HepG2 (cell line): ENCODE results near the gene ZNF71. TPM values are rescaled to one million over a fixed set of nuclear protein-coding genes. Genes with fewer than 3 reads are reported as not detected.

Source experiments
- ARID2 ChIP-seq: sonication (generic); formaldehyde crosslinking; IDR thresholded peaks from 2 replicates; pipeline ENCODE4 v1.8.1; 2022; ENCODE audit warnings: mild to moderate bottlenecking, missing genetic modification reagents, borderline replicate concordance
- ARNTL ChIP-seq: sonication (generic); formaldehyde crosslinking; IDR thresholded peaks from 2 replicates; pipeline ENCODE4 v1.4.0; 2020; ENCODE audit warnings: mild to moderate bottlenecking, missing genetic modification reagents
- BRCA1 ChIP-seq: sonication (generic); formaldehyde crosslinking; IDR thresholded peaks from 2 replicates; pipeline ENCODE4 v1.4.0; 2020; ENCODE audit warnings: missing genetic modification reagents
- CEBPG ChIP-seq: IDR thresholded peaks from 2 replicates; pipeline ENCODE4 v1.6.1; 2016
- GABPA ChIP-seq, 2 experiments: IDR thresholded peaks; 2 replicates each; pipeline ENCODE4 v1.6.1; 2011 to 2016; ENCODE audit warnings: low read depth in 2 of 2, low read length in 1 of 2, missing biosample characterization in 1 of 2, missing genetic modification characterization in 1 of 2
- GMEB2 ChIP-seq: IDR thresholded peaks from 2 replicates; pipeline ENCODE4 v1.6.1; 2016; ENCODE audit warnings: missing biosample characterization, missing genetic modification reagents, low read depth
- HINFP ChIP-seq: sonication (generic); formaldehyde crosslinking; IDR thresholded peaks from 2 replicates; pipeline ENCODE4 v1.4.0; 2020; ENCODE audit warnings: low read depth, mild to moderate bottlenecking, missing genetic modification reagents
- HNRNPUL1 ChIP-seq: fragments of 200-400 bp; formaldehyde crosslinking; IDR thresholded peaks from 2 replicates; pipeline ENCODE4 v1.6.1; 2017; ENCODE audit warnings: low read depth, mild to moderate bottlenecking, low read length, moderate library complexity
- KDM4B ChIP-seq: sonication (generic); formaldehyde crosslinking; IDR thresholded peaks from 2 replicates; pipeline ENCODE4 v1.4.0; 2020; ENCODE audit warnings: missing genetic modification reagents
- KDM5A ChIP-seq: fragments of 200-600 bp; sonication (generic); IDR thresholded peaks from 2 replicates; pipeline ENCODE4 v1.7.0; 2018; ENCODE audit warnings: antibody characterized with exemption, mild to moderate bottlenecking, low read length, borderline replicate concordance
- LRRFIP1 ChIP-seq: sonication (generic); formaldehyde crosslinking; conservative IDR thresholded peaks from 2 replicates; pipeline ENCODE4 v1.4.0; 2020; ENCODE audit warnings: missing genetic modification reagents
- MEIS1 ChIP-seq: sonication (generic); formaldehyde crosslinking; IDR thresholded peaks from 2 replicates; pipeline ENCODE4 v1.9.0; 2021; ENCODE audit warnings: mild to moderate bottlenecking, missing genetic modification reagents, moderate library complexity, borderline replicate concordance
- NBN ChIP-seq: fragments of 450-650 bp; conservative IDR thresholded peaks from 2 replicates; pipeline ENCODE4 v1.6.1; 2017
- RARG ChIP-seq: sonication (generic); formaldehyde crosslinking; IDR thresholded peaks from 2 replicates; pipeline ENCODE4 v1.4.0; 2020; ENCODE audit warnings: low read depth, mild to moderate bottlenecking, missing genetic modification reagents
- TMF1 ChIP-seq: sonication (generic); formaldehyde crosslinking; IDR thresholded peaks from 2 replicates; pipeline ENCODE4 v1.8.1; 2022; ENCODE audit warnings: low read depth, missing genetic modification reagents
- YY1 ChIP-seq: IDR thresholded peaks from 2 replicates; pipeline ENCODE4 v1.6.1; 2011; ENCODE audit warnings: low read length, low read depth, moderate library complexity, mild to moderate bottlenecking; ENCODE audit not compliant: insufficient read depth, insufficient replicate concordance
- ZNF44 ChIP-seq: sonication (generic); formaldehyde crosslinking; IDR thresholded peaks from 2 replicates; pipeline ENCODE4 v1.5.1; 2020; ENCODE audit warnings: mild to moderate bottlenecking, missing genetic modification reagents
- polyA plus RNA-seq, 8 experiments: library from polyadenylated mRNA; depleted of rRNA in 3 of 8; stranded (reverse) in 7 of 8; unstranded in 1 of 8; fragments of >200 nt; fragmentation: Illumina TruSeq in 4 of 8; extraction: Trizol in 4 of 8; gene quantifications; 2 replicates each; pipeline versions ENCODE4 v1.2.1 to v1.2.3, GENCODE V29; 2011 to 2016; ENCODE audit warnings: low read depth in 4 of 8, missing spikeins in 1 of 8, mixed read lengths in 1 of 8; ENCODE audit not compliant: insufficient read depth in 1 of 8
- total RNA-seq, 5 experiments: library from RNA; depleted of rRNA; stranded (reverse); fragments of >200 nt; fragmentation: Illumina TruSeq; extraction: Trizol; gene quantifications; 2 replicates each; pipeline ENCODE4 v1.2.3, GENCODE V29; 2016; ENCODE audit warnings: low read depth in 1 of 5
- TF ChIP-seq, protein P1 (sequence below): sonication (generic); formaldehyde crosslinking; IDR thresholded peaks from 2 replicates; pipeline ENCODE4 v1.4.0; 2020; ENCODE audit warnings: mild to moderate bottlenecking, missing genetic modification reagents
- TF ChIP-seq, protein P2 (sequence below): sonication (generic); formaldehyde crosslinking; IDR thresholded peaks from 2 replicates; pipeline ENCODE4 v1.5.0; 2020; ENCODE audit warnings: missing genetic modification reagents, mild to moderate bottlenecking, borderline replicate concordance
- TF ChIP-seq, protein P3 (sequence below): sonication (generic); formaldehyde crosslinking; IDR thresholded peaks from 2 replicates; pipeline ENCODE4 v1.4.0; 2020; ENCODE audit warnings: missing genetic modification reagents

Gene ZNF71
- total and polyA plus RNA-seq, 2 of the 13 experiments (the other 11 are each of a cell fraction or from before 2014, with no cell fraction given), result 2.2 to 4.4 TPM

DNA sequence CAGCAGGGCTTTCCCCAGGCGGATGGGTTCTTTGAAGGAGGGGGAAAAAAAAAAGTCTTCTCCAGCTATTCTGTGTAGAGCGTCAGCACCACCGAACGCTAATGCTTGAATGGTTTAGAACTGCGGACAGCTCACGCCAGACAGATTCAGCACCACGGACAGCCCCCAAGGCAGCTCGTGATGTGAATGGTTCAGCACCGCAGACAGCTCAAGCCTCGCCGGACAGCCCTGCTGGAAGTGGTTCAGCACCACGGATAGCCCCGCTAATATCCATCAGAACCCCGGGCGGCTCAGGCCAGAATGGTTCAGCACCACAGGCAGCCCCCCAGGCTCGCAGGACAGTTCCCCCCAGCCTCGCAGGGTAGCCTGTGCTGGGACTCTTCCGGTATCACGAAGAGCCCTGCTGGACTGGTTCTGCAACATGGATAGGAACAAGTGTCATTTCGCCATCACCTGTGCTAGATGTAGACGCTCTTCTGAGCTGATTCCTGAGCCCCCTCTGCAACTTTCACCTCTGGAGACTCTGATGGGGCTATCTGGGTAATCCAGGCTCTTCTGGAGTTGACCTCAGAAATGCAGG, 43.0 kb downstream of the ZNF71 start (continued):
- peak; percentile 98 for TF ChIP-seq LRRFIP1 (CRISPR knock-in tag)
- TF ChIP-seq HNRNPUL1, result no peak
- peak; percentile 98; the same call in 1 of the 2 replicates for TF ChIP-seq RARG (CRISPR knock-in tag)
- peak; percentile 100 for TF ChIP-seq BRCA1 (CRISPR knock-in tag)
- TF ChIP-seq, protein P1, sequence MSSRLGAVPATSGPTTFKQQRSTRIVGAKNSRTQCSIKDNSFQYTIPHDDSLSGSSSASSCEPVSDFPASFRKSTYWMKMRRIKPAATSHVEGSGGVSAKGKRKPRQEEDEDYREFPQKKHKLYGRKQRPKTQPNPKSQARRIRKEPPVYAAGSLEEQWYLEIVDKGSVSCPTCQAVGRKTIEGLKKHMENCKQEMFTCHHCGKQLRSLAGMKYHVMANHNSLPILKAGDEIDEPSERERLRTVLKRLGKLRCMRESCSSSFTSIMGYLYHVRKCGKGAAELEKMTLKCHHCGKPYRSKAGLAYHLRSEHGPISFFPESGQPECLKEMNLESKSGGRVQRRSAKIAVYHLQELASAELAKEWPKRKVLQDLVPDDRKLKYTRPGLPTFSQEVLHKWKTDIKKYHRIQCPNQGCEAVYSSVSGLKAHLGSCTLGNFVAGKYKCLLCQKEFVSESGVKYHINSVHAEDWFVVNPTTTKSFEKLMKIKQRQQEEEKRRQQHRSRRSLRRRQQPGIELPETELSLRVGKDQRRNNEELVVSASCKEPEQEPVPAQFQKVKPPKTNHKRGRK (CRISPR knock-in tag), result no peak
- TF ChIP-seq GMEB2, result peak; percentile 58; the same call in 1 of the 2 replicates
- no peak for TF ChIP-seq KDM5A
- no peak for TF ChIP-seq GABPA (IDR thresholded peaks at IDR 0.05; ENCODE audit: low read depth, low read length)
- peak; percentile 73 for TF ChIP-seq GABPA (CRISPR knock-in tag; IDR thresholded peaks at IDR 0.05; ENCODE audit: low read depth)
- peak; percentile 100 for TF ChIP-seq KDM4B (CRISPR knock-in tag)
- TF ChIP-seq, protein P2, sequence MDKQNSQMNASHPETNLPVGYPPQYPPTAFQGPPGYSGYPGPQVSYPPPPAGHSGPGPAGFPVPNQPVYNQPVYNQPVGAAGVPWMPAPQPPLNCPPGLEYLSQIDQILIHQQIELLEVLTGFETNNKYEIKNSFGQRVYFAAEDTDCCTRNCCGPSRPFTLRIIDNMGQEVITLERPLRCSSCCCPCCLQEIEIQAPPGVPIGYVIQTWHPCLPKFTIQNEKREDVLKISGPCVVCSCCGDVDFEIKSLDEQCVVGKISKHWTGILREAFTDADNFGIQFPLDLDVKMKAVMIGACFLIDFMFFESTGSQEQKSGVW (CRISPR knock-in tag), result peak; percentile 99
- peak; percentile 98 for TF ChIP-seq MEIS1 (CRISPR knock-in tag)
- no peak for TF ChIP-seq NBN
- TF ChIP-seq ARID2 (CRISPR knock-in tag), result peak; percentile 93; the same call in 1 of the 2 replicates
- peak; percentile 60 for TF ChIP-seq CEBPG
- TF ChIP-seq ZNF44, result peak; percentile 99
- no peak for TF ChIP-seq YY1
- peak; percentile 97 for TF ChIP-seq ARNTL (CRISPR knock-in tag)
- TF ChIP-seq, protein P3, sequence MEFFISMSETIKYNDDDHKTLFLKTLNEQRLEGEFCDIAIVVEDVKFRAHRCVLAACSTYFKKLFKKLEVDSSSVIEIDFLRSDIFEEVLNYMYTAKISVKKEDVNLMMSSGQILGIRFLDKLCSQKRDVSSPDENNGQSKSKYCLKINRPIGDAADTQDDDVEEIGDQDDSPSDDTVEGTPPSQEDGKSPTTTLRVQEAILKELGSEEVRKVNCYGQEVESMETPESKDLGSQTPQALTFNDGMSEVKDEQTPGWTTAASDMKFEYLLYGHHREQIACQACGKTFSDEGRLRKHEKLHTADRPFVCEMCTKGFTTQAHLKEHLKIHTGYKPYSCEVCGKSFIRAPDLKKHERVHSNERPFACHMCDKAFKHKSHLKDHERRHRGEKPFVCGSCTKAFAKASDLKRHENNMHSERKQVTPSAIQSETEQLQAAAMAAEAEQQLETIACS (CRISPR knock-in tag), result peak; percentile 73
- TF ChIP-seq TMF1, result peak; percentile 100
- peak; percentile 98 for TF ChIP-seq HINFP (CRISPR knock-in tag)
